ENCODE data around the gene AKT3. TPM values are rescaled to one million over a fixed set of nuclear protein-coding genes. Genes with fewer than 3 reads are reported as not detected.

The AKT3 gene
- total RNA-seq, 1 donor from 2014 or later: 29.9 TPM

GRCh38 chr1:243851257-243851756 lies 1.3 kb upstream of the AKT3 start:
- peak overlapping the region; percentile 95 for H3K4me3 Mint-ChIP-seq
- no peaks in the 10 kb centered on the region for H3K36me3 Mint-ChIP-seq
- TF ChIP-seq, protein P1, sequence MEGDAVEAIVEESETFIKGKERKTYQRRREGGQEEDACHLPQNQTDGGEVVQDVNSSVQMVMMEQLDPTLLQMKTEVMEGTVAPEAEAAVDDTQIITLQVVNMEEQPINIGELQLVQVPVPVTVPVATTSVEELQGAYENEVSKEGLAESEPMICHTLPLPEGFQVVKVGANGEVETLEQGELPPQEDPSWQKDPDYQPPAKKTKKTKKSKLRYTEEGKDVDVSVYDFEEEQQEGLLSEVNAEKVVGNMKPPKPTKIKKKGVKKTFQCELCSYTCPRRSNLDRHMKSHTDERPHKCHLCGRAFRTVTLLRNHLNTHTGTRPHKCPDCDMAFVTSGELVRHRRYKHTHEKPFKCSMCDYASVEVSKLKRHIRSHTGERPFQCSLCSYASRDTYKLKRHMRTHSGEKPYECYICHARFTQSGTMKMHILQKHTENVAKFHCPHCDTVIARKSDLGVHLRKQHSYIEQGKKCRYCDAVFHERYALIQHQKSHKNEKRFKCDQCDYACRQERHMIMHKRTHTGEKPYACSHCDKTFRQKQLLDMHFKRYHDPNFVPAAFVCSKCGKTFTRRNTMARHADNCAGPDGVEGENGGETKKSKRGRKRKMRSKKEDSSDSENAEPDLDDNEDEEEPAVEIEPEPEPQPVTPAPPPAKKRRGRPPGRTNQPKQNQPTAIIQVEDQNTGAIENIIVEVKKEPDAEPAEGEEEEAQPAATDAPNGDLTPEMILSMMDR (conservative IDR thresholded peaks at IDR 0.05): no peak
- peaks cover 41% of the 10 kb centered on the region for H3K27me3 Mint-ChIP-seq
- no peaks in the 10 kb centered on the region for H3K9me3 Mint-ChIP-seq
- H3K27ac Mint-ChIP-seq: peak overlapping the region; percentile 76
- peaks cover 12% of the 10 kb centered on the region for H3K4me1 Mint-ChIP-seq (ENCODE audit: unreplicated experiment)
- no peak for DNase-seq (ENCODE audit: extremely low spot score, unreplicated experiment)

- peaks cover 39% of the 10 kb centered on the region for H3K27me3 Mint-ChIP-seq
- TF ChIP-seq, protein P1 (conservative IDR thresholded peaks at IDR 0.05): no peak
- H3K27ac Mint-ChIP-seq: peak overlapping the region; percentile 76
- peak overlapping the region; percentile 95 for H3K4me3 Mint-ChIP-seq
- DNase-seq (ENCODE audit: extremely low spot score, unreplicated experiment): peak; percentile 87
- peaks cover 12% of the 10 kb centered on the region for H3K4me1 Mint-ChIP-seq (ENCODE audit: unreplicated experiment)
- H3K36me3 Mint-ChIP-seq: no peaks in the 10 kb centered on the region
- no peaks in the 10 kb centered on the region for H3K9me3 Mint-ChIP-seq
These were observed 611 bp upstream of the AKT3 start for GRCh38 chr1:243850452-243851256.

DNA sequence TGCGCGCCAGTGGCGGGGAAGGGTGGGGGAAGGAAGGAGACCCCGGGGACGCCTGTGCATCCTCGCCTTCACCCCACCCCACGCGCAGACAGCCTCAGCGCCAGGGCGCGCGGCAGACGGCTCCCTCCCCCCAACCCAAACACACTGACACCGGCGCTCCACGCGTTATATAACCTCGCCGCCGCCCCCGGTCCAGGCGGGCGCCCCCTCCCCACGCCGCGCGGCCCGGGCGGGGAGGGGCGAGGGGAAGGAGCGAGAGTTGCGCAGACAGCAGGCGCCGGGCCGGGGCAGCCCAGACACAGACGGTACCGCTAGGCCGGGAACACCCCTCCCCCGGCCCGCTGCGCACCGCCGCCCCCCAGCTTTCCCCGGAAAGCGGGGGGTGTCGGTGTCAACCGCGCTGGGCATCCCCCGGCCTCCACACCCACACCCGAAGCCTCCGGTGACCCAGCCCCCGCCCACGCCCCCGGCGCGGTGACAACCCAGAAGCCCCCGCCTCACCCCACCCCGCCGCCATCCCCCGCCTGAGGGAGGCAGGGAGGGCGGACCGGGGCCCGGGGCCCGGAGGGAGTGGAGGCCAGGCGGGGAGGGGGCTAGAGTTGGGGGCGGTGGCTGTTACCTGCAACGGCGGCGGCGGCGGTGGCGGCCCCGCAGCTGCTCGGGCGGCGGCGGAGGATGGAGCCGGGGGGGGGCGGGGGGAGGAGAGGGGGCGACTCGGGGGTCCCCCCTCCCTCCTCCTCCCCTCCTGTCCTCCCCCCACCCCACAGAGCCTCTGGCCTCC lies 432 bp downstream of the AKT3 start:
- Mint-ChIP-seq H3K27me3 (peaks cover 34% of the 10 kb centered on the region), H3K4me3 (peak overlapping the region; percentile 97), H3K9me3 (no peaks in the 10 kb centered on the region), H3K36me3 (no peaks in the 10 kb centered on the region), H3K27ac (peak overlapping the region; percentile 92), H3K4me1 (ENCODE audit: unreplicated experiment) (peaks cover 12% of the 10 kb centered on the region)
- DNase-seq (ENCODE audit: extremely low spot score, unreplicated experiment): peak; percentile 74
- TF ChIP-seq, protein P1 (conservative IDR thresholded peaks at IDR 0.05): no peak

DNA sequence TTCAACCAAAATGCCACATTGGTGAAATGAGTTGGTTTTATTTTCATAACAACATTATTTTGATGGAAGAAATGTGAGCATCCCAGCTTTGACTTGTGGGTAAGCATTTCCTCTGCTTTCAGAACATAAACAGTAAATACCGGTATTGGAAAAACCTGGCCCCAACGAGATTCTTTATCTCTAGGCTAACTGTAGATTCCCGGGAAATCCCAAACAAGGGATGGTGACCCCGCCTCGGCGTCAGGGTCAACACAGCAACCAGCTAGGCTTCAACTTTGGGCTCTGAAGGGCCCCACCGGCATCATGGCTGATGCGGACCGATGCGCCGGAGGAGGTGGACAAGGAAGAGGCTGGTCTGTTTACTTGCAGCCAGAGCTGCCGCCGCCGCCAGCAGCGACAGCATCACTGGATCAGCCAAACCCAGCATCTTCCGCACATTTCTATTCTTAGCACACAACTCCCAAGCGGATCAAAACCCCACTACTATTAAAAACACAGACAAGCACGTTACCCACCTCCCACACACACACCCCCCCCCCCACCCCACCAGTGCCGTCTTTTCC lies 1.1 kb downstream of the AKT3 start:
- DNase-seq (ENCODE audit: extremely low spot score, unreplicated experiment): peak; percentile 69
- Mint-ChIP-seq H3K36me3 (no peaks in the 10 kb centered on the region), H3K4me3 (peak overlapping the region; percentile 97), H3K9me3 (no peaks in the 10 kb centered on the region), H3K27ac (peak overlapping the region; percentile 92), H3K4me1 (ENCODE audit: unreplicated experiment) (peaks cover 12% of the 10 kb centered on the region), H3K27me3 (peaks cover 34% of the 10 kb centered on the region)
- TF ChIP-seq, protein P1 (conservative IDR thresholded peaks at IDR 0.05): no peak

GRCh38 chr1:243848165-243848857 lies 1.7 kb downstream of the AKT3 start:
- TF ChIP-seq, protein P1 (conservative IDR thresholded peaks at IDR 0.05): no peak
- Mint-ChIP-seq H3K4me3 (peak overlapping the region; percentile 97), H3K27me3 (peaks cover 32% of the 10 kb centered on the region), H3K27ac (peak overlapping the region; percentile 92), H3K4me1 (ENCODE audit: unreplicated experiment) (peaks cover 12% of the 10 kb centered on the region), H3K9me3 (peaks cover under 1% of the 10 kb centered on the region), H3K36me3 (no peaks in the 10 kb centered on the region)
- no peak for DNase-seq (ENCODE audit: extremely low spot score, unreplicated experiment)

Measured in type B pancreatic cell (in vitro differentiated cells).